ENCODE measurements around the gene TUSC2.

DNA sequence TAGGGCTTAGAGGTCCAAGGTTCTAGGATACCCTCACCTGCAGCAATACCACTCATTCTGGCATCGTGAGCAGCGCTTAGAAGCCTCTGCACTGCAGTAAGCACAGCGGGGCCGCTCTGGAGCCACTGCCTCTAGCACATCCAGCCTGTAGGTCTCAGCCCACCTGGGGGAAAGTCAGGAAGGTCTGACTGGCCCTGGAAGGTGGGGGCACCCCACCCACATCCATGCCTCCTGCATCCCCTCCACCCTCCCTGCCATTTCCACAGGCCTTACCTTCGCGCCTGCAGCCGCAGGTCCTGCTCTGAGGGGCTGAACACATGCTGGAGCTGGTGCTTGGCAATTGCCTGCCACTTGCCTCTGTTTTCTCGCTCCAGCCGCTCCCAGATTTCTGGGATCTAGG is 13.5 kb upstream of the TUSC2 start:
- TF ChIP-seq, protein P1, sequence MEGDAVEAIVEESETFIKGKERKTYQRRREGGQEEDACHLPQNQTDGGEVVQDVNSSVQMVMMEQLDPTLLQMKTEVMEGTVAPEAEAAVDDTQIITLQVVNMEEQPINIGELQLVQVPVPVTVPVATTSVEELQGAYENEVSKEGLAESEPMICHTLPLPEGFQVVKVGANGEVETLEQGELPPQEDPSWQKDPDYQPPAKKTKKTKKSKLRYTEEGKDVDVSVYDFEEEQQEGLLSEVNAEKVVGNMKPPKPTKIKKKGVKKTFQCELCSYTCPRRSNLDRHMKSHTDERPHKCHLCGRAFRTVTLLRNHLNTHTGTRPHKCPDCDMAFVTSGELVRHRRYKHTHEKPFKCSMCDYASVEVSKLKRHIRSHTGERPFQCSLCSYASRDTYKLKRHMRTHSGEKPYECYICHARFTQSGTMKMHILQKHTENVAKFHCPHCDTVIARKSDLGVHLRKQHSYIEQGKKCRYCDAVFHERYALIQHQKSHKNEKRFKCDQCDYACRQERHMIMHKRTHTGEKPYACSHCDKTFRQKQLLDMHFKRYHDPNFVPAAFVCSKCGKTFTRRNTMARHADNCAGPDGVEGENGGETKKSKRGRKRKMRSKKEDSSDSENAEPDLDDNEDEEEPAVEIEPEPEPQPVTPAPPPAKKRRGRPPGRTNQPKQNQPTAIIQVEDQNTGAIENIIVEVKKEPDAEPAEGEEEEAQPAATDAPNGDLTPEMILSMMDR (IDR thresholded peaks at IDR 0.05; ENCODE audit: low read depth, low read length), result no peak
- no peak for TF ChIP-seq EZH2phosphoT487 (IDR thresholded peaks at IDR 0.05; ENCODE audit: low read depth)

Measured in OCI-LY3 (cell line).